ENCODE results near the gene MPP2. TPM values are rescaled to one million over a fixed set of nuclear protein-coding genes. Genes with fewer than 3 reads are reported as not detected.
"Not testable (repeated sequence)": the region's sequence is repeated elsewhere in the genome, so short reads cannot be mapped to it uniquely, and the experiment has no call there.

Gene MPP2
- total and polyA plus RNA-seq, 2 experiments from 2014 or later: 23.4 to 25.4 TPM

- peak; percentile 81 to 95 for DNase-seq (ENCODE audit: low read depth in 1 of 2, low spot score in 1 of 2)
- Histone ChIP-seq H3K4me1 (ENCODE audit: low read depth) (no peaks in the 10 kb centered on the region), H3K36me3 (no peaks in the 10 kb centered on the region), H3K4me3 (peak overlapping the region; percentile 47), H3K27ac (no peak overlapping the region), H3K9me3 (ENCODE audit: low read depth) (no peaks in the 10 kb centered on the region), H3K27me3 (no peaks in the 10 kb centered on the region)
- TF ChIP-seq CTCF (IDR thresholded peaks at IDR 0.05; ENCODE audit: low read depth, low read length): no peak
Measured at GRCh38 chr17:43900183-43900857, 7.0 kb downstream of the MPP2 start.

GRCh38 chr17:43898446-43898845, 8.9 kb downstream of the MPP2 start:
- Histone ChIP-seq H3K4me1 (ENCODE audit: low read depth) (no peaks in the 10 kb centered on the region), H3K27ac (no peak overlapping the region), H3K9me3 (ENCODE audit: low read depth) (no peaks in the 10 kb centered on the region), H3K27me3 (no peaks in the 10 kb centered on the region), H3K4me3 (no peak overlapping the region), H3K36me3 (no peaks in the 10 kb centered on the region)
- no peak for TF ChIP-seq CTCF (IDR thresholded peaks at IDR 0.05; ENCODE audit: low read depth, low read length)
- DNase-seq (ENCODE audit: low read depth in 1 of 2, low spot score in 1 of 2): no peak

GRCh38 chr17:43897831-43898230, 9.5 kb downstream of the MPP2 start:
- DNase-seq (ENCODE audit: low read depth in 1 of 2, low spot score in 1 of 2): no peak

GRCh38 chr17:43894494-43894893, 12.8 kb downstream of the MPP2 start:
- H3K9me3 ChIP-seq (ENCODE audit: low read depth); H3K36me3 ChIP-seq; H3K27ac ChIP-seq; H3K27me3 ChIP-seq; H3K4me1 ChIP-seq (ENCODE audit: low read depth); DNase-seq (ENCODE audit: low read depth in 1 of 2, low spot score in 1 of 2); H3K4me3 ChIP-seq: not testable (repeated sequence)

More at GRCh38 chr17:43897831-43898230, 9.5 kb downstream of the MPP2 start:
- H3K4me1 ChIP-seq (ENCODE audit: low read depth): no peaks in the 10 kb centered on the region
- H3K27ac ChIP-seq: no peak overlapping the region
- TF ChIP-seq CTCF (IDR thresholded peaks at IDR 0.05; ENCODE audit: low read depth, low read length): no peak
- no peaks in the 10 kb centered on the region for H3K27me3 ChIP-seq
- no peak overlapping the region for H3K4me3 ChIP-seq
- no peaks in the 10 kb centered on the region for H3K36me3 ChIP-seq
- no peaks in the 10 kb centered on the region for H3K9me3 ChIP-seq (ENCODE audit: low read depth)

GRCh38 chr17:43892647-43892952, 14.7 kb downstream of the MPP2 start:
- no peak for TF ChIP-seq CTCF (IDR thresholded peaks at IDR 0.05; ENCODE audit: low read depth, low read length)
- Histone ChIP-seq H3K36me3 (no peaks in the 10 kb centered on the region), H3K27ac (no peak overlapping the region), H3K4me1 (ENCODE audit: low read depth) (no peaks in the 10 kb centered on the region), H3K4me3 (no peak overlapping the region), H3K27me3 (no peaks in the 10 kb centered on the region), H3K9me3 (ENCODE audit: low read depth) (no peaks in the 10 kb centered on the region)
- no peak for DNase-seq (ENCODE audit: low read depth in 1 of 2, low spot score in 1 of 2)

- TF ChIP-seq CTCF (IDR thresholded peaks at IDR 0.05; ENCODE audit: low read depth, low read length): no peak
- Histone ChIP-seq H3K27ac (no peak overlapping the region), H3K27me3 (no peaks in the 10 kb centered on the region), H3K9me3 (ENCODE audit: low read depth) (no peaks in the 10 kb centered on the region), H3K4me1 (ENCODE audit: low read depth) (no peaks in the 10 kb centered on the region), H3K36me3 (no peaks in the 10 kb centered on the region), H3K4me3 (no peak overlapping the region)
- DNase-seq (ENCODE audit: low read depth in 1 of 2, low spot score in 1 of 2): no peak
Measured at GRCh38 chr17:43891851-43892646, 15.3 kb downstream of the MPP2 start.

Data from cardiac muscle cell (in vitro differentiated cells and primary cell).